ENCODE data around the gene RARB.

Gene RARB

DNA sequence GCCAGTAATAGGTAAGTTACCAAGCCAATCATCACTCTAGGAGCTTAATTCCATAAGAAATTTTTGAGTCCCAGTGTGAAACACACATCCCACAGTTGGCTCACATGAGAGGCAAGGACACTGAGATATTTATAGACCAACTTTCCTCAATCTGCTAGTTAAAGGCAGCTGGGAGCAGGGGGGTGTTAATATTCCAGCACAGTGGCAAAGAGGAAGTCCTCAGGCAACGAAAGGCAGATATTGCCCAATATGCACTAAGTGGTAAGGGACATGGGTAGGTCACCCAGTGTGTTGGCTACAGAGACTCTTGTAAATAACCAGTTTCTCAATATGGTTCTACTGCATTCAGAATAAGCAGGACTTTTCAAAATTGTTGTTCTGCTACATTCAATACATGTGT lies 175.6 kb downstream of the RARB start:
- no peak for DNase-seq (ENCODE audit: low read depth in 2 of 2)

DNA sequence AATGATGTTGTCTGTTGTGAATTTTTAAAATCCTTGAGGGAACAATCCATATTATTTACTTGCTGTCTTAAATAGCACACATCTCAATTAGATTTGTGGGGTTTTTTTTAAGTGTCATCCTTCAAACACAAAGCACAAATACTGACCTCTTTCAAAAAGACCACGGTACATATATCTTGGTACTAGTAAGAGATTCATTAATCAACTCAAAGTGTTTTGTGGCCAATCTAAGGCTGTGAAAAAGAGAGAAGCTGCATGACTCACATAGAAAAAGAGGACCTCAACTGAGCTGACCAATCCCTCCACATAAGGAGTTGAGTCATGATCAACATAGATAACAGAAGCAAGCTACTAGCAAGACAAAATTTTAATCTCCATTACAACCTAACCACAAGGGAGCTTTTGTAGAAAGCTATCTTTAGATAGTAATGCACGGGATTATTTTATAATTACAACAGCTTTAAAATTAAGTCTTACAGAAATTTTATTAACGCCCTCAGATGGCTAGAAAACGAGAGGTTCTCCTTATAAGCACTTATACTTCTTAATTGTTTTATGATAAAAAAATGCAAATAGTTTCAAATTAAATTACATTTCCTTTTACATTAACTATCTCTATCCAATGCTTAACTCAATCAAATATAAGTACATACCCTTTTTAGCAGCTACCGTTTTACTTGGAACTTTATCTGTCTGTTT lies 176.2 kb downstream of the RARB start:
- DNase-seq (ENCODE audit: low read depth in 2 of 2), result no peak

DNA sequence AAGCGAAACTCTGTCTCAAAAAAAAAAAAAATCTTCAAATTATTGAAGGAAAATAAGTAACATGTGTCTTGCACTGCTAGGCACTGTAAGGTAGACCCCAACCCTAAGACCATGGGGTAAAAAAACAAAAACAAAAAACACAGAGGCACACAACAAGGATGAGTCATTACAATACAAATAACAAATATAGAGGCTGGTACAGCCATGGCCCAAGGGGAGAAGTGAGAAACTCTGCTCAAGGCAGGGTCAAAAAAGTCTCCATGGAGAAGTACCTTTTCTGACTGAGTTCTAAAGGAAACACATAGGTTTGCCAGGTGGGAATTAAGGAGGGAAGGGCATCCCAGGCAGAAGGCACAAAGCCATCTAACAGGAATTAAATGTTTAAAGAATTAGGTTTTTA lies 182.1 kb downstream of the RARB start:
- no peak for DNase-seq (ENCODE audit: low read depth in 2 of 2)

DNA sequence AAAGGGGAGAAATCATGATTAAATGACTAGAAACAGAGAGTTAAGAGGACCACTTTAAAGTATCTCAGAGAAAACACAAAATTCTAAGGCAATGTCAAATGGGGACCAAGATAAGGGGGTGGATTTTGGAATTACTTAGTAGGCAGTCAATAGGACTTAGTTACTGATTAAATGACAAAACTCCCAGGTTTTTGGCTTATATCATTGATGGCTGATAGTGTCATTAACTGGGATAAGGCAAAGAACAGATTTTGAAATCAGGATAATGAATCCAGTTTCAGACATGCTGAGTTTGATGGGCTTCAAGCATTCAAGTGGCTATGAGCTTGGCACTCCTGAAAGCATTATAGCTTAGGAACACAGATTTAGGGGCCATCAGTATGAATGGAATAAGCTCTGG lies 182.7 kb downstream of the RARB start:
- no peak for DNase-seq (ENCODE audit: low read depth in 2 of 2)

DNA sequence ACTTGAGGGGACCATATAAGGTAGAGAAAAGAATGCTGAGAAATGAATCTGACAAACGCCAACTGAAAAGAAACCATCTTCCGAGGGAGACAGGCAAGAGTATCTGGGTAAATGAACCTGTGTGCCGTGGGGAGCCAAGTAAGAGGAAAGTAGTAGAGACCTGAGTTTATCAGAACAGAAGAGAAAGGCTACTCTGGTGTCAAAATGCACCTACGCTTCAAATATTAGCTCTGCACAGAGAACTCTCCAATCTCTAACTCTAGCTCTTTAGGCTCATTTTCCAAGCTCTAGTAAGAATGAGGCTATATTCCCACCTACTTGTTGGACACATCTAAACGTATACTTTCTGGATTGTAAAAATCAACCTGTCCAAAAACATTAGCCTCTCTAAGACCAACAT lies 183.1 kb downstream of the RARB start:
- DNase-seq (ENCODE audit: low read depth in 2 of 2), result no peak

DNA sequence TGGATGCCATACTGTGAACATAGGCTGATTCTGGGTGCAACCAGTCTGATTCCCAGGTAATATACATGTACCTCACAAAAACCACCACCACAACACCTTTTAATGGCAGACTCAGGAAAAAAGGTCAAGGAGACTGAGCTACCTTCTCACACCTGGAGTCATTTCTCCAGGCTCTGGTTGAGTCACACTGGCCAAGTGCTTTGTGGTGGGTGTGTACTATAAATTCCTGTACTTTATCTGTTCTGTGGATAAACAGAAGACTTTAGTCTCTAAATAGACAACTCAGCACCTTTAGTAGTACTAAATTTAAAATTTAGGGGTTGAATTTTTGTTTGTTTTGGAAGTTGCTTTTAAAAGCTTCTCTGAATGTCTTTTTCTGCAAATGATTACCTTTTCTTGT lies 190.0 kb downstream of the RARB start:
- no peak for DNase-seq (ENCODE audit: low read depth in 2 of 2)

DNA sequence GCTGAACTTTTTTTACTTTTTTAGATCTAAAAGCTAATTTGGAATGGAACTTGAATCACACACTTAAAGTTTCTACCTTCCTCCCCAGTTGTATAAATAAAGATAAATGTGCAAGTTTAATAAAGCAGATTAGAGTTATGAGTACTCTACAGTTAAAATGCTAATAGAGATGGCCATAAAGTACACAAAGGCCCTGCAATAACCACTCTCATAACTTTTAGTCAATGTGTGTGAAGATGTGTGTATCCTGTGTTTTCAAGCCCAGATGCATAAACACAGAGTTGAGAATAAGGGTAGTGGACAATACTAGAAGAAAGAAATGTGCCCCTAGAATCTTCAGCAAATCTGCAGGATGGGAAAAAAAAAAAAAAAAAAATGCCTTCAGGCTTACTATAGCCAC lies 191.3 kb downstream of the RARB start:
- DNase-seq (ENCODE audit: low read depth in 2 of 2), result no peak

DNA sequence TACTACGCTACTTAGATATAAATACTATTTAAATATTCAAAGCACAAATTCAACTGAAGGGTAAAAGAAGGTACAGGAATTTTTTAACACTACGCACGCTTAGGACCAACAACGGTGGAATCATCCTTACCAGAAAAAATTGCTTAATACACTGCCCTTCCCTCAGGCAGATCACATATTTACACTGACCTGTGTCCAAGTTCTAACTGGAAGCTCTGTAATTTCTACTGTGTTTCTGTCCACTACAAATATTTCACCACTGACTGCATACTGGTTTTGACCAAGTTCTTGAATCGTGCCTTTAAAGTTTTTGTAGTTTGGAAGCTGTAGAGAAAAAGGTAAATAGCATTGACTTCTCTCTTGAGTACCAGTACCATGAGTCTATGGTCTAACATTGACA lies 192.4 kb downstream of the RARB start:
- no peak for DNase-seq (ENCODE audit: low read depth in 2 of 2)

DNA sequence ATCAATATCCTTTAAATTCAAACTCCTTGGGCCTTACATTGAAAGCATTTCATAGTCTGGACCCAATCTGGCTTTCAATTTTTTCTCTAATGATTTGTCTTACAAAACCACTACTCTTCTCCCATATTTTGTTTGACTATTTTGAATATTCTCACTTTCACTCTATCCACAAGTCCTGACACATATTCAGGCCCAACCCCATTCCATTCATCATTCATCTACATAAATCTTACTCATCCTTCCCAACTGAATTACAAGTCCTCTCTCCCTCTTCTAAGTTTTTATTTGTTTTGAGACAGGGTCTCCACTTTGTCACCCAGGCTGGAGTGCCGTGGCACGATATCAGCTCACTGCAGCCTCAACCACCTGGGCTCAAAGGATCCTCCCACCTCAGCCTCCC lies 193.0 kb downstream of the RARB start:
- DNase-seq (ENCODE audit: low read depth in 2 of 2), result no peak

DNA sequence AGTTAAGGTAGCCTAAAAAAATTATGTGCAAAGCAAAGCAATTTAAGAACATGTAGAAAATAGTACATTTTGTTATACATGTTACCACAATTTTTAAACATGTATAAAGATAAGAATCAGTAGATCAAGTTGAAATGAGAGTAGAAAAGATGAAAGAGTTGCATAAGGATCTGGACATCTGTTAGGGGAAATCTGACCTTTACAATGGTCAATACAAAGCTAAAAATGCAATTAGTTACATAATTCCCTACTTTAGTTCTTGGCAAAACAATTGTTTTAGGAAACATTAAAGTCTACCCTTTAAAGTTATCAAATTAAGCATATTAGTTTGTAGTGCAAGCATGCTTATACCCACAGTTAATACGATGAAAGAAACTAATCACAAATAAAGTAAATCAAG lies 203.9 kb downstream of the RARB start:
- DNase-seq (ENCODE audit: low read depth in 2 of 2), result no peak

DNA sequence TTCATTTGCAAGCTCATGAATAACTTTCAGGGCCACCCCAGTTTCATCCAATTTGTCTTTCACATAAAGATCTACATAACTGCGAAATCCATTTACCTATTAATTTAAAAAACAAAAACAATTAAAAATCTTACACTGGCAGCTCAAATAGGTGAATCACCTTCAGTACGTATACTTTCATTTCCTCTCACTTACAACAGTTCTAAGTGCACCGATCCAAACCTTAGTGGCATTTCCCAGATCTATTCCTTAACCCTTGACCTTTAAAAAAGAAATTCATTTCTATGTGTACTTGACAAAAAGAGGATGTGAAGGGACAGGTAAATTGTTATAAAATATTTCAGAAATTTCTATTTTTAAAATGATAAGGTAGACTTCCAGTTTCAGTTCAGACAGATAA lies 205.9 kb downstream of the RARB start:
- no peak for DNase-seq (ENCODE audit: low read depth in 2 of 2)

DNA sequence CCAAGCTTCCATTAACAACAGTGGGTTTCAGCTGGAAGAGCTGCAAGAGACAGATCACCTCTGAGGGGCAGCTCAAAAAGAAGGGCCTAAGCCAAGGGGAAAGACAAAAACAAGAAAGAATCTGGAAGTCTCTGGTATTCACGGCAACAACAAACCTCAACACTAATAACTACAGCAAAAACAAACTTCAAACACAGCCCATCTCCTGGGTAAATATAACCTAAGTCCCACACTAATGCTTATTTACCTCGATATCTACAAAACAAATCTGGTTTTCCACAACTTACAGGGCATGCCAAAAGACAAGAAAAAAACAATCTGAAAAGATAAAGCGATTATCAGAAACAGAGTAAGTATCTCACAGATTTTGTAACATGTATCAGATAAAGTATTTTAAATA lies 207.0 kb downstream of the RARB start:
- DNase-seq (ENCODE audit: low read depth in 2 of 2), result no peak

Measured in stimulated activated CD4-positive, alpha-beta T cell treated with anti-CD3 and anti-CD28 coated beads, Interleukin-12 subunit alpha, Interleukin-12 subunit beta, amount 100 ng/mL, for 24 hours (primary cell).